SU-DHL-6 (cell line): Measurements from ENCODE around the gene ZFP1.

Experiments
- H2AFZ ChIP-seq: fragments of 200-600 bp; sonication (generic); 2 replicates; pipeline ENCODE4 v1.6.1; 2014; ENCODE audit warnings: low read depth, mild to moderate bottlenecking, moderate library complexity, mixed read lengths, antibody characterized with exemption, low read length; ENCODE audit not compliant: severe bottlenecking
- H3F3A ChIP-seq: fragments of 200-600 bp; shearing (Covaris generic); 2 replicates; pipeline ENCODE4 v1.6.0; 2016; ENCODE audit warnings: antibody characterized with exemption, mild to moderate bottlenecking; ENCODE audit not compliant: insufficient read depth
- H3K27ac ChIP-seq: fragments of 200-600 bp; sonication (generic); 2 replicates; pipeline ENCODE4 v1.5.1; 2016; ENCODE audit warnings: low read depth, mild to moderate bottlenecking, low read length, moderate library complexity, mixed read lengths
- H3K27me3 ChIP-seq: fragments of 200-600 bp; sonication (generic), shearing (Covaris generic); 2 replicates; pipeline ENCODE4 v1.6.0; 2014; ENCODE audit warnings: mild to moderate bottlenecking, low read length
- H3K36me3 ChIP-seq: fragments of 200-600 bp; sonication (generic); 2 replicates; pipeline ENCODE4 v1.6.1; 2014; ENCODE audit warnings: mild to moderate bottlenecking, low read length, mixed read lengths
- H3K4me2 ChIP-seq: fragments of 300-600, 200-600 bp; shearing (Covaris generic), sonication (generic); 2 replicates; pipeline ENCODE4 v1.6.0; 2014; ENCODE audit warnings: low read length, low read depth, mild to moderate bottlenecking; ENCODE audit not compliant: poor library complexity, severe bottlenecking
- H3K4me3 ChIP-seq: fragments of 200-600 bp; sonication (generic); 2 replicates; pipeline ENCODE4 v1.5.1; 2014; ENCODE audit warnings: antibody characterized with exemption, low read length, mild to moderate bottlenecking, mixed read lengths; ENCODE audit not compliant: insufficient read depth, poor library complexity, severe bottlenecking
- H3K79me2 ChIP-seq: fragments of 200-600 bp; sonication (generic); 2 replicates; pipeline ENCODE4 v1.6.1; 2014; ENCODE audit warnings: mild to moderate bottlenecking, low read length, moderate library complexity; ENCODE audit not compliant: insufficient read depth
- H3K9ac ChIP-seq: fragments of 200-600 bp; sonication (generic); 2 replicates; pipeline ENCODE4 v1.7.0; 2014; ENCODE audit warnings: mild to moderate bottlenecking, low read length
- H3K9me2 ChIP-seq: fragments of 200-600 bp; sonication (generic); replicated peaks from 2 replicates; pipeline ENCODE4 v1.6.1; 2014; ENCODE audit warnings: low read length; ENCODE audit not compliant: insufficient read depth
- H3K9me3 ChIP-seq: fragments of 200-600 bp; sonication (generic); 2 replicates; pipeline ENCODE4 v1.6.1; 2014; ENCODE audit warnings: low read length, mixed read lengths; ENCODE audit not compliant: insufficient read depth
- H4K20me1 ChIP-seq: fragments of 200-600 bp; sonication (generic); 2 replicates; pipeline ENCODE4 v1.6.1; 2014; ENCODE audit warnings: low read depth, mild to moderate bottlenecking, antibody characterized with exemption, low read length, moderate library complexity, mixed read lengths
- CTCF ChIP-seq: fragments of 200-600 bp; sonication (generic); IDR thresholded peaks from one replicate; pipeline ENCODE4 v1.5.1; 2017; ENCODE audit warnings: antibody characterized with exemption, mild to moderate bottlenecking, low read length, moderate library complexity; ENCODE audit not compliant: insufficient read depth, poor library complexity, severe bottlenecking
- EZH2phosphoT487 ChIP-seq: fragments of 200-600 bp; sonication (generic), shearing (Covaris generic); conservative IDR thresholded peaks from 2 replicates; pipeline ENCODE4 v1.6.1; 2018; ENCODE audit warnings: mild to moderate bottlenecking, antibody characterized with exemption, low read length, moderate library complexity, mixed read lengths

ZFP1 gene

DNA sequence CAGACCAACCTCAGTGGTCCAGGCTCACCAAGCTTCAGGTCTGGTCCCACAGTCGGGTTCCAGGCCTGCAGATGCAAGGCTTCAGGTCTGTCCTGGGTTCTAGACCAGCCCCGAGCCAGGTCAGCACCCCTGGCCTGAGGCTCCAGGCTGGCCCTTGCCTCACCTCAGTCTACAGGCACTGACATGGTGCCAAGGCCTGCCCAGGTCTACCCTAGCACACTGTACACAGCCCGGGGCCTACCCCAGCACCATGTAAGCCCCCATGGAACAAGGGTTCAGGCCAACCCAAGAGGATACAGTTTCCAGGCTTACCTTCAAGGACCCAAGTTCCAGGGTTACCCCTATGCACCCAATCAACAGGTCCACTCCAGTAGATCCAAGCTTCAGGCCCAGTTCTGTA is 26.8 kb downstream of the ZFP1 start:
- TF ChIP-seq CTCF (no peak), EZH2phosphoT487 (no peak)
- Histone ChIP-seq H2AFZ (no peak overlapping the region), H3K4me2 (no peak overlapping the region), H3K9ac (no peak overlapping the region), H3K27me3 (no peaks in the 10 kb centered on the region), H3K4me3 (no peak overlapping the region), H3K9me2 (no peaks in the 10 kb centered on the region), H3K9me3 (peaks cover 19% of the 10 kb centered on the region; the same call in 1 of the 2 replicates), H3F3A (no peaks in the 10 kb centered on the region), H4K20me1 (no peaks in the 10 kb centered on the region), H3K27ac (no peak overlapping the region), H3K79me2 (no peaks in the 10 kb centered on the region), H3K36me3 (peaks cover 21% of the 10 kb centered on the region)

- H3K4me3 ChIP-seq, result no peak overlapping the region
- H3K9me3 ChIP-seq, result peaks cover 7% of the 10 kb centered on the region; the same call in 1 of the 2 replicates
- no peak overlapping the region for H3K4me2 ChIP-seq
- TF ChIP-seq CTCF (no peak), EZH2phosphoT487 (no peak)
- H3K27ac ChIP-seq, result no peak overlapping the region
- H3K27me3 ChIP-seq, result no peaks in the 10 kb centered on the region
- no peaks in the 10 kb centered on the region for H3F3A ChIP-seq
- H2AFZ ChIP-seq, result no peak overlapping the region
- no peak overlapping the region for H3K9ac ChIP-seq
- H3K9me2 ChIP-seq, result no peaks in the 10 kb centered on the region
- H3K36me3 ChIP-seq, result peaks cover 3% of the 10 kb centered on the region; the same call in 1 of the 2 replicates
- H4K20me1 ChIP-seq, result no peaks in the 10 kb centered on the region
- no peaks in the 10 kb centered on the region for H3K79me2 ChIP-seq
Observed at GRCh38 chr16:75176926-75177325, 28.6 kb downstream of the ZFP1 start.

- TF ChIP-seq CTCF, result no peak
- TF ChIP-seq EZH2phosphoT487, result no peak
- no peaks in the 10 kb centered on the region for H3F3A ChIP-seq
- no peaks in the 10 kb centered on the region for H3K27me3 ChIP-seq
- no peaks in the 10 kb centered on the region for H3K79me2 ChIP-seq
- no peaks in the 10 kb centered on the region for H4K20me1 ChIP-seq
- H3K27ac ChIP-seq, result no peak overlapping the region
- H3K4me2 ChIP-seq, result no peak overlapping the region
- H3K36me3 ChIP-seq, result no peaks in the 10 kb centered on the region
- H3K4me3 ChIP-seq, result no peak overlapping the region
- no peak overlapping the region for H2AFZ ChIP-seq
- H3K9ac ChIP-seq, result no peak overlapping the region
- H3K9me3 ChIP-seq, result 0 out of 2 replicates have a peak, but pooled peaks cover 3% of the 10 kb centered on the region
- no peaks in the 10 kb centered on the region for H3K9me2 ChIP-seq
Observed at GRCh38 chr16:75179208-75179607, 30.9 kb downstream of the ZFP1 start.
